Panc1 (cell line): Measurements from ENCODE around the gene WWOX. TPM values are rescaled to one million over a fixed set of nuclear protein-coding genes. Genes with fewer than 3 reads are reported as not detected.

Experiments
- ATAC-seq: fragments of 200-7000 bp; cut with Tn5 transposase; 2 replicates; pipeline ENCODE4 v1.9.1; 2020; ENCODE audit warnings: mild to moderate bottlenecking, moderate library complexity
- BruUV-seq: library from RNA; stranded (reverse); fragments of 400-500 nt; replicated peaks from 2 replicates; lab custom pipeline; 2021; lab: Mats Ljungman, UMichigan
- CTCF ChIA-PET: fragments of 300-600 bp; sonication (Branson Sonifier 250); formaldehyde crosslinking; loops from one replicate; lab custom pipeline; 2022; ENCODE audit warnings: antibody characterized with exemption; lab: Charles Lee
- POLR2A ChIA-PET: fragments of 300-600 bp; sonication (Branson Sonifier 250); formaldehyde crosslinking; loops from one replicate; lab custom pipeline; 2022; ENCODE audit warnings: antibody characterized with exemption; lab: Charles Lee
- DNase-seq: peaks from one replicate; pipeline ENCODE4 v3.0.0-alpha.2; 2010; ENCODE audit warnings: low read depth, low spot score
- H3K27ac ChIP-seq: 2 replicates; pipeline ENCODE4 v1.5.1; 2011; ENCODE audit warnings: mild to moderate bottlenecking, low read length, inconsistent platforms
- H3K27me3 ChIP-seq: fragments of 200-500 bp; sonication (Bioruptor generic); 2 replicates; pipeline ENCODE4 v1.6.0; 2014; ENCODE audit warnings: low read length, inconsistent platforms; ENCODE audit not compliant: control insufficient read depth, insufficient read depth
- H3K36me3 ChIP-seq: fragments of 200-500 bp; sonication (Bioruptor generic); 2 replicates; pipeline ENCODE4 v1.5.1; 2014; ENCODE audit warnings: inconsistent platforms, mild to moderate bottlenecking, low read length, moderate library complexity; ENCODE audit not compliant: control insufficient read depth, insufficient read depth
- H3K4me1 ChIP-seq: 2 replicates; pipeline ENCODE4 v1.5.1; 2011; ENCODE audit warnings: inconsistent platforms, mild to moderate bottlenecking, low read length, moderate library complexity; ENCODE audit not compliant: control insufficient read depth, insufficient read depth
- H3K4me3 ChIP-seq, 2 experiments: 2 replicates each; pipeline ENCODE4 v1.5.1; 2011 to 2012; ENCODE audit warnings: low read depth in 2 of 2, low read length in 2 of 2, mild to moderate bottlenecking in 2 of 2, inconsistent platforms in 1 of 2, moderate library complexity in 1 of 2
- H3K9me3 ChIP-seq: fragments of 200-500 bp; sonication (Bioruptor generic); 2 replicates; pipeline ENCODE4 v1.5.1; 2014; ENCODE audit warnings: low read depth, mild to moderate bottlenecking, inconsistent platforms, low read length, moderate library complexity; ENCODE audit not compliant: control insufficient read depth, insufficient read depth
- POLR2AphosphoS5 ChIP-seq: IDR thresholded peaks from 2 replicates; pipeline ENCODE4 v1.6.1; 2012; ENCODE audit warnings: mild to moderate bottlenecking, low read depth, low read length, moderate library complexity
- SIN3A ChIP-seq: IDR thresholded peaks from 2 replicates; pipeline ENCODE4 v1.6.1; 2012; ENCODE audit warnings: low read depth, mild to moderate bottlenecking, low read length, moderate library complexity, borderline replicate concordance; ENCODE audit not compliant: insufficient read depth
- TCF7L2 ChIP-seq: IDR thresholded peaks from 2 replicates; pipeline ENCODE4 v1.6.1; 2011; ENCODE audit warnings: mild to moderate bottlenecking, low read depth, low read length, inconsistent platforms
- in situ Hi-C: cut with HindIII; loops from 2 replicates; pipeline ENCODE4 v1.10.0; 2016; ENCODE audit warnings: low sequenced_read_pairs, low pct_unique_long_range_greater_than_20kb
- intact Hi-C: fragments of 100-400 bp; cut with micrococcal nuclease; formaldehyde crosslinking; loops from one replicate; pipeline ENCODE4 v1.10.0; 2022; ENCODE audit not compliant: unreplicated experiment
- total RNA-seq: library from RNA; stranded (reverse); gene quantifications from one replicate; pipeline ENCODE4 v1.2.1, GENCODE V29; 2021; ENCODE audit not compliant: unreplicated experiment
- TF ChIP-seq, protein P1 (sequence below), 2 experiments: IDR thresholded peaks; 2 replicates each; pipeline ENCODE4 v1.6.1; 2011 to 2012; ENCODE audit warnings: low read depth in 2 of 2, control low read depth in 1 of 2, low read length in 1 of 2, mild to moderate bottlenecking in 1 of 2, moderate library complexity in 1 of 2; ENCODE audit not compliant: insufficient read depth in 1 of 2
- TF ChIP-seq, protein P2 (sequence below): fragments of 450-650 bp; IDR thresholded peaks from 2 replicates; pipeline ENCODE4 v1.5.1; 2017; ENCODE audit warnings: mild to moderate bottlenecking

WWOX gene
- total RNA-seq, 1 experiment from 2014 or later, result 12.5 TPM

GRCh38 chr16:78372277-78372676, 272.8 kb downstream of the WWOX start:
- Histone ChIP-seq H3K36me3 (no peaks in the 10 kb centered on the region), H3K9me3 (no peaks in the 10 kb centered on the region), H3K4me1 (no peaks in the 10 kb centered on the region), H3K4me3 (no peak overlapping the region), H3K27me3 (no peaks in the 10 kb centered on the region), H3K27ac (no peak overlapping the region)
- ATAC-seq, result no peak
- intact Hi-C loops, result no loop called here
- no peak for DNase-seq
- in situ Hi-C loops, result no loop called here
- no TSS peak for BruUV-seq
- ChIA-PET POLR2A (no interaction called here), CTCF (no interaction called here)
- TF ChIP-seq SIN3A, result no peak
- TF ChIP-seq TCF7L2, result no peak
- TF ChIP-seq, protein P1, sequence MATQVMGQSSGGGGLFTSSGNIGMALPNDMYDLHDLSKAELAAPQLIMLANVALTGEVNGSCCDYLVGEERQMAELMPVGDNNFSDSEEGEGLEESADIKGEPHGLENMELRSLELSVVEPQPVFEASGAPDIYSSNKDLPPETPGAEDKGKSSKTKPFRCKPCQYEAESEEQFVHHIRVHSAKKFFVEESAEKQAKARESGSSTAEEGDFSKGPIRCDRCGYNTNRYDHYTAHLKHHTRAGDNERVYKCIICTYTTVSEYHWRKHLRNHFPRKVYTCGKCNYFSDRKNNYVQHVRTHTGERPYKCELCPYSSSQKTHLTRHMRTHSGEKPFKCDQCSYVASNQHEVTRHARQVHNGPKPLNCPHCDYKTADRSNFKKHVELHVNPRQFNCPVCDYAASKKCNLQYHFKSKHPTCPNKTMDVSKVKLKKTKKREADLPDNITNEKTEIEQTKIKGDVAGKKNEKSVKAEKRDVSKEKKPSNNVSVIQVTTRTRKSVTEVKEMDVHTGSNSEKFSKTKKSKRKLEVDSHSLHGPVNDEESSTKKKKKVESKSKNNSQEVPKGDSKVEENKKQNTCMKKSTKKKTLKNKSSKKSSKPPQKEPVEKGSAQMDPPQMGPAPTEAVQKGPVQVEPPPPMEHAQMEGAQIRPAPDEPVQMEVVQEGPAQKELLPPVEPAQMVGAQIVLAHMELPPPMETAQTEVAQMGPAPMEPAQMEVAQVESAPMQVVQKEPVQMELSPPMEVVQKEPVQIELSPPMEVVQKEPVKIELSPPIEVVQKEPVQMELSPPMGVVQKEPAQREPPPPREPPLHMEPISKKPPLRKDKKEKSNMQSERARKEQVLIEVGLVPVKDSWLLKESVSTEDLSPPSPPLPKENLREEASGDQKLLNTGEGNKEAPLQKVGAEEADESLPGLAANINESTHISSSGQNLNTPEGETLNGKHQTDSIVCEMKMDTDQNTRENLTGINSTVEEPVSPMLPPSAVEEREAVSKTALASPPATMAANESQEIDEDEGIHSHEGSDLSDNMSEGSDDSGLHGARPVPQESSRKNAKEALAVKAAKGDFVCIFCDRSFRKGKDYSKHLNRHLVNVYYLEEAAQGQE (IDR thresholded peaks at IDR 0.05; ENCODE audit: insufficient read depth in 1 of 2, low read depth in 2 of 2, low read length in 1 of 2), result no peak

GRCh38 chr16:78375055-78375679, 275.7 kb downstream of the WWOX start:
- ATAC-seq, result no peak
- Histone ChIP-seq H3K36me3 (no peaks in the 10 kb centered on the region), H3K27ac (no peak overlapping the region), H3K27me3 (no peaks in the 10 kb centered on the region), H3K4me3 (no peak overlapping the region), H3K4me1 (no peaks in the 10 kb centered on the region), H3K9me3 (no peaks in the 10 kb centered on the region)
- POLR2A ChIA-PET, result no interaction called here
- TF ChIP-seq TCF7L2 (no peak), SIN3A (no peak), POLR2AphosphoS5 (no peak)
- TF ChIP-seq, protein P1 (IDR thresholded peaks at IDR 0.05; ENCODE audit: insufficient read depth in 1 of 2, low read depth in 2 of 2, low read length in 1 of 2), result no peak
- TF ChIP-seq, protein P2, sequence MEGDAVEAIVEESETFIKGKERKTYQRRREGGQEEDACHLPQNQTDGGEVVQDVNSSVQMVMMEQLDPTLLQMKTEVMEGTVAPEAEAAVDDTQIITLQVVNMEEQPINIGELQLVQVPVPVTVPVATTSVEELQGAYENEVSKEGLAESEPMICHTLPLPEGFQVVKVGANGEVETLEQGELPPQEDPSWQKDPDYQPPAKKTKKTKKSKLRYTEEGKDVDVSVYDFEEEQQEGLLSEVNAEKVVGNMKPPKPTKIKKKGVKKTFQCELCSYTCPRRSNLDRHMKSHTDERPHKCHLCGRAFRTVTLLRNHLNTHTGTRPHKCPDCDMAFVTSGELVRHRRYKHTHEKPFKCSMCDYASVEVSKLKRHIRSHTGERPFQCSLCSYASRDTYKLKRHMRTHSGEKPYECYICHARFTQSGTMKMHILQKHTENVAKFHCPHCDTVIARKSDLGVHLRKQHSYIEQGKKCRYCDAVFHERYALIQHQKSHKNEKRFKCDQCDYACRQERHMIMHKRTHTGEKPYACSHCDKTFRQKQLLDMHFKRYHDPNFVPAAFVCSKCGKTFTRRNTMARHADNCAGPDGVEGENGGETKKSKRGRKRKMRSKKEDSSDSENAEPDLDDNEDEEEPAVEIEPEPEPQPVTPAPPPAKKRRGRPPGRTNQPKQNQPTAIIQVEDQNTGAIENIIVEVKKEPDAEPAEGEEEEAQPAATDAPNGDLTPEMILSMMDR, result no peak
- DNase-seq, result no peak
- CTCF ChIA-PET, result no interaction called here
- intact Hi-C loops, result no loop called here
- in situ Hi-C loops, result no loop called here
- BruUV-seq, result no TSS peak
